NCI-H510A (cell line): ENCODE measurements around the gene FOXO1.

Source experiments
- DNase-seq: peaks from one replicate; lab custom pipeline; 2025; lab: John Stamatoyannopoulos, UW

The FOXO1 gene

GRCh38 chr13:40540328-40541044, 126.0 kb downstream of the FOXO1 start:
- DNase-seq = no peak

- no peak for DNase-seq
Observed at GRCh38 chr13:40539576-40540327, 126.7 kb downstream of the FOXO1 start.

GRCh38 chr13:40537146-40537895, 129.1 kb downstream of the FOXO1 start:
- no peak for DNase-seq

- DNase-seq = peak; percentile 0
Observed at GRCh38 chr13:40536443-40537113, 129.9 kb downstream of the FOXO1 start.

GRCh38 chr13:40535345-40535836, 131.1 kb downstream of the FOXO1 start:
- no peak for DNase-seq

- DNase-seq = no peak
Observed at GRCh38 chr13:40534456-40534855, 132.0 kb downstream of the FOXO1 start.

- DNase-seq = no peak
Observed at GRCh38 chr13:40533072-40533471, 133.4 kb downstream of the FOXO1 start.

- no peak for DNase-seq
Observed at GRCh38 chr13:40530961-40531360, 135.5 kb downstream of the FOXO1 start.

- no peak for DNase-seq
Observed at GRCh38 chr13:40528881-40529280, 137.6 kb downstream of the FOXO1 start.

GRCh38 chr13:40527914-40528313, 138.5 kb downstream of the FOXO1 start:
- DNase-seq = no peak

GRCh38 chr13:40522282-40522681, 144.2 kb downstream of the FOXO1 start:
- no peak for DNase-seq

- no peak for DNase-seq
Observed at GRCh38 chr13:40520916-40521315, 145.5 kb downstream of the FOXO1 start.

GRCh38 chr13:40519637-40520036, 146.8 kb downstream of the FOXO1 start:
- no peak for DNase-seq

GRCh38 chr13:40518481-40518882, 148.0 kb downstream of the FOXO1 start:
- no peak for DNase-seq

- DNase-seq = no peak
Observed at GRCh38 chr13:40517486-40518480, 148.7 kb downstream of the FOXO1 start.

GRCh38 chr13:40515702-40516101, 150.7 kb downstream of the FOXO1 start:
- DNase-seq = no peak

- DNase-seq = no peak
Observed at GRCh38 chr13:40514802-40515201, 151.6 kb downstream of the FOXO1 start.

- no peak for DNase-seq
Observed at GRCh38 chr13:40509876-40510275, 156.6 kb downstream of the FOXO1 start.

GRCh38 chr13:40508767-40509342, 157.6 kb downstream of the FOXO1 start:
- DNase-seq = no peak

- DNase-seq = no peak
Observed at GRCh38 chr13:40508127-40508526, 158.3 kb downstream of the FOXO1 start.
